Sigmoid colon (tissue), 4 donors: ENCODE results near the gene ADAM10.

Experiments used
- EP300 ChIP-seq, 4 donors: sonication (generic); formaldehyde crosslinking; IDR thresholded peaks; one replicate each; pipeline ENCODE4 v1.6.1; 2017; ENCODE audit warnings: antibody characterized with exemption in 4 of 4
- POLR2A ChIP-seq, 2 donors: fragments of 450-650 bp; IDR thresholded peaks; one replicate each; pipeline ENCODE4 v1.6.1; 2016; ENCODE audit warnings: antibody characterized with exemption in 2 of 2, mild to moderate bottlenecking in 2 of 2, moderate library complexity in 2 of 2

- no peak for TF ChIP-seq POLR2A (IDR thresholded peaks at IDR 0.05)
- TF ChIP-seq EP300 (IDR thresholded peaks at IDR 0.05): no peak
Observed at GRCh38 chr15:58551084-58551763, 198.3 kb downstream of the ADAM10 start.
